Right kidney (tissue), 9 donors: ENCODE results near the gene ARL13A.
"Not testable (repeated sequence)": the region's sequence is repeated elsewhere in the genome, so short reads cannot be mapped to it uniquely, and the experiment has no call there.

ENCODE experiments used
- DNase-seq: peaks from one replicate; pipeline ENCODE4 v3.0.0-alpha.2; 2016
- long read RNA-seq, 8 donors: transcript quantifications; one replicate each; lab custom pipeline, GENCODE V29; 2026

Gene ARL13A
- long read RNA-seq, donor 1: 0 reads
- long read RNA-seq, donor 2: 0 reads
- long read RNA-seq, donor 3: 0 reads
- long read RNA-seq, donor 4: 0 reads
- long read RNA-seq, donor 5: 0 reads
- long read RNA-seq, donor 6: 0 reads
- long read RNA-seq, donor 7: 0 reads
- long read RNA-seq, donor 8: 0 reads

DNA sequence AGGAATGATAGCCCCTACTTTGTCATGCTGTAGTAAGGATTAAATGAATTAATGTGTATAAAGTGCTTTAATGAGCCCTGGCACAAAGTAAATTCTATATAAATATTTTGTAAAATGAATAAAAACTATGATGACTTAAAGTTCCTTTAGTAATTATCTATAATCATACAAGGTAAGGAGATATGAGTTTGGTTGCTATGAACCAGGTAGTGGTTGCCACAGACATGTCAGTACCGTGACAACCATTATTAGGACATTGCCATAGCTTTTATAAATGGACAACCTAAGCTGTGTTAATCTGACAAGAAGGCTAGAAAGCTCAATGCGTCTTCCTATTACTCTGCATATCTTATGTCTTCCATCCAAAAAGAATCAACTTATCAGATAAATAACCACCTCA, at the start of gene ARL13A:
Gene ARL13A, plus strand, starts transcription at position 301 of the 400 bp plus-strand sequence. CDS start 3,982 bp downstream, outside the sequence.
- no peak for DNase-seq

DNA sequence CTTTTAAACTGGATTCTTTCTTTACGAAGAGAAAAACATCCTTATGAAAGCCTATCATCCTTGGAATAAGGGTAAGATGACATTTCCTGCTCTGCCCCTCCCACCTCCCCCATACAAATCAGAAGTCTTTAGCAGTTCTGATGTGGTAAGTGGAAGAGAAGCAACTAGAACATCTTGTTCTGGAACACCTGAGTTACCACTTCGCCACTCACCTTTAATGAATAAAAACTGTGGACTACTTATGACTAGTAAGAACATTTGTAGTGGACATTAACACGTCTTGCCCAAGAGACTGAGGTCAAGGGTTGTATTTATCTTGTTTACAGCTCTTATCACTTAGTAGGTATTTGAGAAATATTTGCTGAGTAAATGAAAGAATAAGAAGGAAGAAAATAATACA, 45.1 kb upstream of the ARL13A start:
- no peak for DNase-seq

DNA sequence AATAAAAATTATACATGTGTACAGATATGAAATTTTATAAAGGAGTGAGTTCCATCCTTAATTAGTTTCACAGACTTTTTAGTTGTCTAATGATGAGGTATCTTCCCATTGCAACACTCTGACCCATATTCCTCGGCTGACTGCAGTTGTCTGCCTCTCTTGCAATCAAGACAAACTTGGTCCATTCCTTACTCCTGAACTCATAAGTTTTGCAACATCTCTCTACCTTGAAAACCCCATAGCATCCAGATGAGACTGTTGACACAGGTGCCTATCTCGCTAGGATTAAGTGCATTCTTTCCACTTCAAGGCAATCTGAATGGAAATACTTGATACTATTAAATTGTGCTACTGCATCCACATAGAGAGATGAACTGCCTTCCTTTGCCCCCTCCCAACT, 43.1 kb upstream of the ARL13A start:
- DNase-seq: no peak

DNA sequence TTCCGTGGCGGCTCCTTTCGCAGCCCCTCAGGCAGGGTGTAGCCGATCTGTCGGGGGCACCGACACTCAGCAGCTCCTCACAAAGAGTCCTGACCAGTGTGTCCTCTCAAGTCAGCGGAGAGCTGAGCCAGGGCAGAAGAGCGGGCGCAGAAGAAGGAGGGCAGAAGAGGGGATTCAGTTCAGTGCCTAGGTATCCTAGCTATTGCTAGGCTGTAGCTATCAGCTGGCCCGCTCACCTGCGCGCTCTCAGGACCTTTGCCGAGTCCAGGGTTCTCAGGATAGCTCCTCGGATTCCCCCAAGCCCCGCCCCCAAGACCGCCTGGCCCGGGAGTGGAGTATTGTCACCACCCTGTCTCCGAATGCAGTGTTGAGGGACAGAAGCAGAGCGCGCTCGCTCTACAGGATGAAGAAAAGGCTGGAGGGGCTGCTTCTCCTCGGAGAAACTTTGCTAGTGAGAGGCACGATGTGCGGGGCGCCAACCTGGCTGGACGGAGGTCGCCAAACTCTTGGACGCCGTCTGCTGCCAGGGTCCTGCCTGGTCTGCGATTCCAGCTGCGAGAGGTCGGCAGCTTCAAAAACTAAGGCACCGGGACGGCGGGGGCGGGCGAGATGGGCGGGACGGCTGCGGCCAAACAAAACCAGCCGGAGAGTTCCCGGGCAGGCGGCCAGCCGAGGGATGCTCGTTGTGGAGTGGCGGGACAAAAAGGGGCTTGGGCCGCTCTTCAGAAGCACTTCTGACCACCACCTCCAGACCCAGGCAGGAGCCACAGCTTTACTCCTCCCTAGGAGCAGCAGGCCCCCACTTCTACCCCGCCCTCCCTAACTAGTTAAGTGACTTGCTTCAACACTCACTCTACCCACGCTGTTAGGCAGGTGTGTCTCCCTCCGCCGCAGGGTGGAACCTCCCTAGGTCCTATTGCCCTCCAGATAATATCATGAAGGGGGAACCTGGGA, 40.6 kb upstream of the ARL13A start, which contains the start of gene XKRX:
Gene XKRX, minus strand, starts transcription at position 258 of the 954 bp plus-strand sequence. CDS start 613 bp downstream, outside the sequence.
- DNase-seq: peak; percentile 51

DNA sequence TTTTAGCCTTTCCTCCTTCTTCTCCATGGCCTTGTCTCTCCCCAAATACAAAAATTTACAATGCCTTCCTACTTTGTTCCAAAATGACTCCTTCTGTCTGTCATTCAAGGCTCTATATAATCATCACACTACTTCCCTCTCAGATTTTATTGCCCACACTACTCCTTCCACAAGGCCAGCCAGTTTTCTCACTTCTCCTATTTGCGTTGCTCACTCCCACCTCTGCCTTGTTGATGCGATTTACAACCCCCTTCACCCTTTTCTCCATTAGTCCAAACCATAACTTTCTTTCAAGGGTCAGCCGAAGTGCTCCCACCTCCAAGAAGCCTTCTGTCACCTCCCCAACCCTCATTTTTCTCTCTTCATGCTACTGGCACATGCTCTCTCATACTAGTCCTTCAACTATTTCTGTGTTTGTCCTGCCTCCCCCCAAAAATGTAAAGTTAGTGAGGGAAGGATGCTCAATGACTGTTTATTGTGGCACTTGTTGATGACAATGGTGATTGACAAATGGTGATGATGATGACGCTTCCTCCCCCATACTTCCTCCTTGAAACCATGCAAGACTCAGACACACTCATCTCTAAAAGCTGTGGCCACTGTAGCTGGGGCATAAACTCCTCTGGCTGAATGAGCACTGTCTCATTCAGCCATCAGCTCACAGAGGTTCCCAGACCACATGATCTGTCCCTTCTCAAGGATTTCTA, 38.1 kb upstream of the ARL13A start:
- no peak for DNase-seq

DNA sequence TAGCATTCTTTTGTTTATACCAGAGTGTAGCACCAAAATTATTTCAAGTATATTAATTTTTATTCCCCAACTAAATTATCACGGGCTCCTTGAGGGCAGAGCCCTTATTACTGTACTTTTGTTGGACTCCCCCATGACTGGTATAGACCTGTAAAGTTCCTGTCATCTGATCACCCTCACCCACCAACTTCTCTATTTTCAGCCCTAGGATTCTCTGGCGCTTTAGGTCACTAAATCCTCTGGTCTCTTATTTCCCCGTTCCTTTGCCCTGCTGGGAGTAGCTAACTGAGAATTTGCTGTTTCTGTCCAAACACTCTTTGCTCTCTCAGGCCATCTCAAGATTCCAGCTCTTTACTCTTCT, 37.6 kb upstream of the ARL13A start:
- no peak for DNase-seq

DNA sequence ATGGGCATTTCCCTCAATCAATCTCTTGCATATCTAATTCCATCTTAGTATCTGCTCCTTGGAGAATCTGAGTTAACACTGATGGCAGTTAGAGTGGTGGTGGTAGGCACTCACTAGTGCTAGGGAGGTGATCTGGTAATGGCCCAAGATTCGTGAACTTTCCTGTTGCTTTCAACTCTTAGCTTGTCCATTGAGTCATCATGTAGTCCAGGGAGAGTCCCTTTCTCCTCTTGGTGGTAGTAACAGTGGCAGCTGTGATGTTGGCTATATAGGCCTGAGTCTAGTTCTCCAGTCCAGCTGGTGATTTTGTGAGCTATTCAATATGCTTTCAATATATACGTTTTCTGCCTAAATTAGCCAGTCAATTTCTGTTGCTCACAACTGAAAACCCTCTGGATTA, 33.7 kb upstream of the ARL13A start:
- no peak for DNase-seq

DNA sequence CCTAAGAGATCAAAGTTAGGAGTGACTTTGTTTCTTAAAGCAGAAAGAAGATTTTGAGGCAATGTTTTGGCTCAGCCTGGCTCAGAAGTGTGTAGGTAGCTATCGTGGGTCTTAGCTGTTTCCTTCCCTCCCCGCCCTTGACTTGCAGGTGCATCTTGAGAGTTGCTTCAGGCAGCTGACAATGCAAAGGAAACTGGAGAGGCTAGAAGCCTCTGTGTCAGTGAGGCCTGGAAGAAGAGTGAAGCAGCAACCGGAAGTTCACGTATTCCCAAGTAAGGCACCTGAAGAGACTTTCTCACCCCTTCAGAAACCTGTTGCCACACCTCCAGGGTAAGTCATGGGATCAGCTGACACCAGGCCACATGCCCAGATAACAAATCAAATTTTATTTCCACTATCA, 30.2 kb upstream of the ARL13A start:
- no peak for DNase-seq

DNA sequence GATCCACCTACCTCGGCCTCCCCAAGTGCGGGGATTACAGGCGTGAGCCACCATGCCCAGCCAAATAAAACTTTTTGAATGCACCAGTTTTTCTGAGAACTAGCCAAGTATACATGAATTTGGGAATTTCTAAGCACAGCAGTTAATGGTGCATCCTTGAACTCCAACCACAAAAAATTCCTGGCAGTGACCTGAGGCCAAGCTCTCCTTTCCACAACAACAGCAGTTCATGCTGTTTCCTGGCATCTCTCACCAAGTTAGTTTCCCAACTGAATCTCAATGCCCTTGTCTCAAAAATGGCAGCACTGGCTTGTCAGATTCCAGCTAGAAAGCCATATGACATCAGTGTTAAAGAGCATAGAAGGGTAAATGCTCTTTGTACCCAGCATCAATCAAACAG, 24.9 kb upstream of the ARL13A start:
- DNase-seq: no peak

DNA sequence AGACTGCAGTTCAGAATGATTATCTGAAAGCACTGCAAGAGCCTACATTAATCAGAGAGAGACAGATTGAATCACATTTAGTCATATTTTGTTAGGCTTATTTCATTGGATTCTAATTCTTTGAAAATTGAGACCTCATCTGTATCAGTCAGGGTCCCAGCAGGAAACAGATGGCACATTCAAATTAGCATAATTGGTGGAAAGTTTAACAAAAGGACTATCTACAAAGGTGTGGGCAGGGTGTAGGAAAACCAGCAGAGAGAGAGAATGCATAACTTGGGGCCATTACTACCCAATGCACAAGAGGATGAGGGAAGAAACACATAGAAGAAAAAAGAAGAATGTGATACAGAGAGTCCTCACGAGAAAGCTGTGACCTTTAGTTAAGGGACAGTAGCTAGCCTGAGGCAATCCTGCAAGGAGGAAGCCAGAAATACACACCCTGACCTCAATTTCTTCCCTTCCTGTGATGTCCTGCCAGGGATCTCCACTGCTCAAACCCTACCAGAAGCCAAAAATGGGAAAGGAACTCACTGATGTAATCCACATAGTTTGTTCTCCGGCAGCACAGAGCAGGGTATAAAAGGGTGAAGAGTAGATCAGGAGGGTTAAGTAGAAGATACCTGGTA, 23.1 kb upstream of the ARL13A start:
- no peak for DNase-seq

DNA sequence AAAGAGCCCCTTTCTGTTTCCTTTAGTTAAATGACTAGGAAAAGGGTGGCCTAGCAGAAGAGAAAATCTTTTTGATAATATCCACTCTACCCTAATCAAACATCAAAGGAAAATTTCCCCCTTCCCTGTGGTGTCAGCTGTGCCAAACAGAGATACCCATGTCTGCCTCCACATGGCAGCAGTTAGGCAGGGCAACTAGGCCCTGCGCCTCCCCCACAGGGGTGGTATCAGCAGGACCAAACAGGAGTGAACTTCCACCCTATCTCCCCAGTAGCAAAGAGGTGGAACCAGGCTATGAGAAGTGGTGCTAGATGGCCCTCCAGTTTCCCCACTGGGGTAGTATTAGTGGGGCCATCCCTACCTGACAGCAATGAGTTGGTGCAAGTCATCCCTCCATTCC, 21.0 kb upstream of the ARL13A start:
- DNase-seq: no peak

DNA sequence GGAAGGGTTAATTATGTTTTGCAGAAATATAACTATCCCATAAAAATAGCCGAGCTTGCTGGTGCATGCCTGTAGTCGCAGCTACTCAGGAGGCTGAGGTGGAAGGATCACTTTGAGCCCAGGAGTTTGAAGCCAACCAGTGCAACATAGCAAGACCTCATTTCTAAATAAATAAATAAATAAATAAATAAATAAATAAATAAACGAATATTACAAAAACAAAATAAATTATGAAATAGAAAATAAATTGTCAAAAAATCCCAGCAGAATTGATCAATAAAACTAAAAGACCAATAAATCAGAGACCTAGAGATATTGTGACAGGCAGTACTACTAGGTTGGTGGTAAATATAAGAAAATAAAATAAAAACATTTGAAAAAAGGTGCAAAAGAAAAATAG, 6.7 kb upstream of the ARL13A start:
- no peak for DNase-seq

DNA sequence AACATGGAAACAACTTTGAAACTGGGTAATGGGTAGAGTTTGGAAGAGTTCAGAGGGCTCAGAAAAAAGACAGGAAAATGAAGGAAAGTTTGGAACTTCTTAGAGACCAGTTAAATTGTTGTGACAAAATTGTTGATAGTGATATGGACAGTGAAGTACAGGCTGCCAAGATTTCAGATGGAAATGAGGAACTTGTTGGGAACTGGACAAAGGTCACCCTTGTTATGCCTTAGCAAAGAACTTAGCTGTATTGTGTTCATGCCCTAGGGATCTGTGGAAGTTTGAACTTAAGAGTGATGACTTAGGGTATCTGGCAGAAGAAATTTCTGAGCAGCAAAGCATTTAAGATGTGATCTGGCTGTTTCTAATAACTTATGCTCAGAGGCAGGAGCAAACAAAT, 5.1 kb upstream of the ARL13A start:
- no peak for DNase-seq

DNA sequence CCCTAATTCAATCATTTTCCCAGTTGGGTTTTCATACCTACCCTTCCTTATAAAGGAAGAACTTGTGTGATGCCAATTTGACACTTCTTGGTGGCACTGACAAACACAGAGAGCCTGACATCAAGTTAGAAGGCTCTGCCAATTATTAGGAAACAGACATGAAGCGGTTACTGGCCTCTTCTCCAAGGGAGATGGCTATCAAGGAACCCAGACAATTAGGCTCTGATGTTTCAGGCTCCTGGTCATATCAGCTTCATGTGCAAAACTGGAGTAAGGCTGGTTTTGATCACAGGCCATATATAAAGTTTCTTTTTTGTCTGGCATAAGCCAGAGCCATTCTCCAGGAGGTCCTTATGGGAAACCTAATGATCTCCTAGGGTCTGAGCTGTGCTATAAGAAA, 428 bp downstream of the ARL13A start:
- DNase-seq: no peak

DNA sequence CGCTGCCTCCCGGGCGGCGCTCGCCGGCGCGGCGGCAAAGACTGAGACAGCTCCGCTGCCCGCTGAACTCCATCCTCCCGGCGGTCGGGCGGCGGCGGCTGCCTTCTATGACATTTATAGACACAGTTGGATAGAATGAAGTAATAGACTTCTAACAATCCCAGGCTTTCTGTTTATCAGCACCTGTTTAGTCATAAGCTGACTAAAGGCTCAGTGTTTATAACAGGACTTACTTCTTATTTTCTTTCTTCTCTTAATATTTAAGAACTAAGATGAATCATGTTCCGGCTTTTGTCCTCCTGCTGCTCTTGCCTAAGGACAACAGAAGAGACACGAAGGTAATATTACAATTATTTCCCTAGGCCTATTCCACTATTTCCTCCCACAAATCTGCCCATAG, 3.9 kb downstream of the ARL13A start:
- no peak for DNase-seq

DNA sequence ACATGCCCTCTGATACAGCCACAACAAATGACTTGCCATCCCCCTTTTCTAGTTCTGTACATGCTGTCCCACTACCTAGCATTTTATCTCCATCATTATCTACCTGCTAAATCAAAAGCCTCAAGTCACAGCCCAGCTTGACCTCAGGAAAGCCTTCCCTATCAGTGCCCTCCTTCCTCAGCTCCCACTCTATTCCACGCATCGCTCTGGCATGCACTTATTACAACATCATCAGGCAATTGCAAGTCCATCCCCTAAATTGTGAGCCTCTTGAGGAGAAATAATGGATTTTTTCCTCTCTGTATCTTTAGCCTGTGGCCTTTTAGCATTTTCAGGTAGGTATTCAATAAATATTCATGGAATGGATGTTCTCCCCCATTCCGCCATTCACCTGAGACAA, 5.7 kb downstream of the ARL13A start:
- no peak for DNase-seq

DNA sequence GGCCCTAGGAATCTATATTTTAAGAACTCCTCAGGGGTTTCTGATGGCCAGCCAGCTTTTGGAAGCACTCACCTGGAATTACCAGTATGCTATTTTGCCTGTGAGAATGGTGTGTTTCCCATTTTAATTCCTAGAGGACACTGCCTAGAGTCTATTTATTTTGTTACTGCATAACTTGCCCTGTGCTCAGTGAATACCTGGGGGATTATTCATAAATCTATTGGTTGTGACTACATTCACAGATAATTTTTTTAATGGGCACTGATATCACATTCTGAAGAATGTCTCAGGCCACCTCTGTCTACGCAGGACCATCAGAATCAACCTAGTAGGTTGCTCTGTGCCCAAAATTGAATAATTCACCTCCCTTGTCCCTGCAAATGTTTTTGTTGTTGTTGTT, 6.7 kb downstream of the ARL13A start:
- no peak for DNase-seq

DNA sequence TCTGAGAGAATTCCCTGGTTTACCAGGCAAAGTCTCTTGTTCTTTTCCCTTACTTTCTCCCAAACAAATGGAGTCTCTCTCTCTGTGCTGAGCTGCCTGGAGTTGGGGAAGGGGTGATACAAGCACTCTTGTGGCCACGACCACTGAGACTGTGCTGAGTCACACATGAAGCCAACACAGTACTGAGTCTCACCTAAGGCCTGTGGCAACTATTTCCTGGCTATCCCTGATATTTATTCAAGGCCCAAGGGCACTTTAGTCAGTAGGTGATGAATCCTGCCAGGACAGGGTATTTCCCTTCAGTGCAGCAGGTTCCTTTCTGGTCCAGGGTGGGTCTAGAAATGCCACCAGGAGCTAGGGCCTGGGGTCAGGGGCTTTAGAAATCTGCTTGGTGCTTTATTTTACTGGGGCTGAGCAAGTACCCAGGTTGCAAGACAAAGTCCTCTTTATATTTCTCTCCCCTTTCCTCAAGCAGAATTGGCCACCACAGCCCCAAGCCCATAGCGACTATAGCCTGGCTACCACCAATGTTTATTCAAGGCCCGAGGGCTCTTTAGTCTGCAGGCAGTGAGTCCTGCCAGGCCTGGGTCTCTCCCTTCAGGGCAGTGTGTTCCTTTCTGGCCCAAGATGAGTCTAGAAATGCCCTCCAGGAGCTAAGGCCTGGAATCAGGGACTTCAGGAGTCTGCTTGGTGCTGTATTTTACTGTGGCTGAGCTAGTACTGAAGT, 10.5 kb downstream of the ARL13A start:
- no peak for DNase-seq

DNA sequence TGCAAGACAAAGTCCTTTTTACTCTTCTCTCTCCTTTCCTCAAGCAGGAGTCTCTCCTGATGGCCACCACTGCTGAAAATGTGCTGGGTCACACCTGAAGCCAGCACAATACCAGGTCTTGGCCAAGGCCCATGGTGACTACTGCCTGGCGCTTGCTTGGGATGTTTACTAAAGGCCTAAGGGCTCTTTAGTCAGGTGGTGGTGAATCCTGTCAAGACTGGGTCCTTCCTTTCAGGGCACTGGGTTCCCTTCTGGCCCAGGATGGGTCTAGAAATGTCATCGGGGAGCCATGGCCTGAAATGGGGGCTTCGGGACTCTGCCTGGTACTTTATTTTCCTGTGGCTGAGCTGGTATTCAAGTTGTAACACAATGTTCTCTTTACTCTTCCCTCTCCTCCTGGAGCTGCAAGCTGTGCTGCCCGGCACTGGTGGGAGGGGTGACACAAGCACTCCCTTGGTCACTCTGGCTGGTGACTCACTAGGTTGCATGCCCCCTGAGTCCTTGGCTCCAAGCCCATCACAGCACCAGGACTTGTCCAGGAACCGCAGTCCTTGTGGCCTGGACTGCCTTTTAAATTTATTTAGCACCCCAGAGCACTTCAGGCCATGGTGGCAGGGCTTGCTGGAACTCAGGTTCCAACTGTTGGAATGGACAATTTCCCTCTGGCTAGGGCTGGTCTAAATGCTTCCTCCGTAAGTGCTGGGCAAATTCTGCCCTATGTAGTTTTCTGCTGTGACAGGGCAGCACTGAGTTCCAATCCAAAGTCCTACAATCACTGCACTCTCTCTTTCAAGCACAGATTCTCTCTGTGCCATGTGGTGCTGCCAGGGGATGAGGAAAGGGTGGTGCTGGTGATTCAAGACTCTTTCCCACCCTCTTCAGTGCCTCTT, 11.3 kb downstream of the ARL13A start:
- no peak for DNase-seq

DNA sequence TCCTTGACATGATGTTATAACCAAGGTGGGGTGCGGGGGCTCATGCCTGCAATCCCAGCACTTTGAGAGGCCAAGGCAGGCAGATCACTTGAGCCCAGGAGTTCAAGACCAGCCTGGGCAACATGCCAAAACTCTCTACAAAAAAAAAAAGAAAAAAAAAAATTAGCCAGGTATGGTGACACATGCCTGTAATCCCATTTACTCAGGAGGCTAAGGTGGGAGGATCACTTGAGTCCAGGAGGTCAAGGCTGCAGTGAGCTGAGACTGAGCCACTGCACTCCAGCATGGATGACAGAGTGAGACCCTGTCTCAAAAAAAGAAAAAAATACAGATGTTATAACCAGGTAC, 12.0 kb downstream of the ARL13A start:
- DNase-seq: not testable (repeated sequence)

DNA sequence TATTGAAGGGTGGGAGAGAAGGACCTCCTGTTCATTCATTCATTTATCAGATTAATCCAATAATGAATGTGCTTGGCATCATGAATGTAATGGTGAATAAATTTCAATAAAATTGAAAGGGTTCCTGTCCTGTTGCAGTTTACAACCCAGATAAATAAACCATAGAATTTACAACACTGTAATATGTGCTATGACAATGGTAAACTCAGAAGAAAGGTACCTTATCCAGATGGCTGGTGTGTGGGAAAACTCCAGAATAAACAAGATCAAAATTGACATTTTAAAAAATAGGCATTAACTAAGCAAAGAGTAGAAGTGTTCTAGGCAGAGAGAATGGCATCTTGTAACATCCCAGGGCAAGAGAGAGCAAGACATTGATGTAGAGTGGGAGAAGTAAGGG, 15.3 kb downstream of the ARL13A start:
- DNase-seq: no peak
